GM12873 (cell line): ENCODE data around the gene CELF4.

ENCODE experiments used
- CTCF ChIP-seq: IDR thresholded peaks from 2 replicates; pipeline ENCODE4 v1.5.1; 2012; ENCODE audit warnings: low read depth, mild to moderate bottlenecking, moderate library complexity, low read length, control low read depth; ENCODE audit not compliant: insufficient read depth; ENCODE audit errors: missing control alignments

CELF4 gene

GRCh38 chr18:37447962-37448888 lies 117.4 kb downstream of the CELF4 start:
- no peak for TF ChIP-seq CTCF

GRCh38 chr18:37445836-37446235 lies 119.8 kb downstream of the CELF4 start:
- TF ChIP-seq CTCF: no peak

- TF ChIP-seq CTCF: no peak
Observed at GRCh38 chr18:37445368-37445767, 120.2 kb downstream of the CELF4 start.

- TF ChIP-seq CTCF: no peak
Observed at GRCh38 chr18:37443325-37444055, 122.1 kb downstream of the CELF4 start.

- TF ChIP-seq CTCF: no peak
Observed at GRCh38 chr18:37442477-37442876, 123.1 kb downstream of the CELF4 start.

- no peak for TF ChIP-seq CTCF
Observed at GRCh38 chr18:37441821-37442220, 123.8 kb downstream of the CELF4 start.

- TF ChIP-seq CTCF: no peak
Observed at GRCh38 chr18:37440206-37440605, 125.4 kb downstream of the CELF4 start.
